ENCODE measurements around the gene ZNF850.
"Not testable (repeated sequence)": the region's sequence is repeated elsewhere in the genome, so short reads cannot be mapped to it uniquely, and the experiment has no call there.

ZNF850 gene

GRCh38 chr19:36772311-36773222 is at the start of gene ZNF850:
TSS of gene ZNF850 (minus strand) at chr19:36772807. CDS start at chr19:36762606, 10,201 bp downstream.
- DNase-seq = peak; percentile 56 to 88

DNA sequence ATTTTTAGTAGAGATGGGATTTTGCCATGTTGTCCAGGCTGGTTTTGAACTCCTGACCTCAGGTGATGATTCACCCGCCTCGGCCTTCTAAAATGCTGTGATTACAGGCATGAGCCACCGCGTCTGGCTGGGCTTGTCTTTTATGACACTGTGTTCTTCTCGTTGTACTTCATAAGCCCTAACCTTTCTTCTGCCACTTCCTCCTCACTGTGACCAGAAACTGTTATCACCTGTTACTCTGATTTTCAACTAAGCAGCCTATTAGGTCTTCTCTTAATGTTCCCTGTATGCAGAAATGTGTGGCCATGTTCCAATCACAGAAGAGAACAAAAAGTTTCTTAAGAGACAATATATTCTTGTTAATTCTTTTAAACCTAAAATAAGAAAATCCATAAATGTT is 49.2 kb upstream of the ZNF850 start:
- DNase-seq = no peak

GRCh38 chr19:36819130-36819630 is 46.6 kb upstream of the ZNF850 start:
- DNase-seq = no peak

- no peak for DNase-seq
Observed at GRCh38 chr19:36807029-36807428, 34.4 kb upstream of the ZNF850 start.

DNA sequence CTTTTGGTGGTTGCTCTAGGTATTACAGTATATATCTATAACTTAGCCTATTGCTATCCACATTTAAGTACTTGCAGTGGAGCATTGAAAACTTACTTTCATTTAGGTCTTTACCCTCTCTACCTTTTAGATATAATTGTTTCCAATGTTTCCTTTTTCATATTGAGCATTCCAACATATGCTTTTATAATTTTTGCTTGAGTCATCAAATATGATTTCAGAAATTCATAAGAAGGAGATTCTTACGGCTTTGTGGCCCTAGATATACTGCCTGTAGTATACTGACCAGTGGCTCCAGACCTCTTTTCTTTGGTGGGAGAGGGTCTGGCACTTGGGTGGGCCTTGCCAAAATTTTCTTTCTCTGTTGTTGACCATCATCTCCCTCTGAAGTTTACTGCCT is 32.8 kb upstream of the ZNF850 start:
- DNase-seq = no peak

- DNase-seq = no peak
Observed at GRCh38 chr19:36797786-36798108, 25.1 kb upstream of the ZNF850 start.

- no peak for DNase-seq
Observed at GRCh38 chr19:36796714-36796992, 24.0 kb upstream of the ZNF850 start.

- DNase-seq = not testable (repeated sequence)
Observed at GRCh38 chr19:36791420-36792141, 19.0 kb upstream of the ZNF850 start.

- DNase-seq = no peak
Observed at GRCh38 chr19:36775768-36776167, 3.2 kb upstream of the ZNF850 start.

GRCh38 chr19:36773223-36773579 is 594 bp upstream of the ZNF850 start:
- DNase-seq = no peak

DNA sequence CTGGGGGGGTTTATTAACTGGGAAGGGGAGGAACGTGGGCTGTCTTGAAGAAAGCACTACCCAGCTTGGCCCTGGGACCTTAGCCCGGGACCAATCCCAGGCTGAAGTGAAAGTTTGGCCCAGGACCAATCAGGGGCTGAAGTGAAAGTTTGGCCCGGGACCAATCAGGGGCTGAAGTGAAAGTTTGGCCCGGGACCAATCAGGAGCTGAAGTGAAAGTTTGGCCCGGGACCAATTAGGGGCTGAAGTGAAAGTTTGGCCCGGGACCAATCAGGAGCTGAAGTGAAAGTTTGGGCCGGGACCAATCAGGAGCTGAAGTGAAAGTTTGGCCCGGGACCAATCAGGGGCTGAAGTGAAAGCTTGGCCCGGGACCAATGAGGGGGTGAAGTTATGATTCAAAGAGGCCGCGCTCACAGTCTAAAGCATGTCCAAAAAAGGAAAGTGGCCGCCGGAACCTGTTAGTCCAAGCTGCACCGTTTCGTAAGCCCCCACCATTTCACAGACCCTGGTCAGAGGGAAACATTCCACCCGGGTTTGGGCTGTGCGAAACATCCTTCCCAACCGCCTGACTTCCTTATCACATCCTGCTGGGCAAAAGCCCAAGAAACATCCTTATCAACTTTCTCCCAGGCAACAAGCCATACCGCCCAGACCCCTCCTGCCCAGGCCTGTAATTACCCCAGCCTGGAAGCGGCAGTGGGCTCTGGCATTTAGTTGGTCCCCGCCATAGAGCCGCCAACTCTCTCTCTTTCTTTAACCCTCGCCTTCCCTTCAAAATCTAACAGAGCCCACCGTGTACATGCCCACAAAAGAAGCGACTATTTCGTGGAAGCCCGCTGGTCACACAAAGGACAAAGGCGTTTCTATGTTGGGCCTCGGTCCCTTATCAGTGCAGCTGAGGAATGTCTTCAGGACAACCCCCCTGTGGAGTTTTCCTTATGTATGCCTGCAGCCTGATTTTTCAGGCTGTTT is 1.1 kb downstream of the ZNF850 start:
- DNase-seq = peak; percentile 11 to 35

GRCh38 chr19:36750066-36750691 is 22.4 kb downstream of the ZNF850 start:
- DNase-seq = no peak

DNA sequence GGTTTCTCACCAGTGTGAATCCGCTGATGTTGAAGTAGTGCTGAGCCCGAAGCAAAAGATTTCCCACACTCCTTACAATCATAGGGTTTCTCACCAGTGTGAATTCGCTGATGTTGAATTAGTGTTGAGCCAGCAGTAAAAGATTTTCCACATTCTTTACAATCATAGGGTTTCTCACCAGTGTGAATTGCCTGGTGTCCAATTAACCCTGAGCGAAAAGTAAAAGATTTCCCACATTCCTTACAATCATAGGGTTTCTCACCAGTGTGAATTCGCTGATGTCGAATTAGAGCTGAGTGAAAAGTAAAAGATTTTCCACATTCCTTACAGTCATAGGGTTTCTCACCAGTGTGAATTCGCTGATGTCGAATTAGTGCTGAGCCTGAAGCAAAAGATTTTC is 23.0 kb downstream of the ZNF850 start:
- DNase-seq = not testable (repeated sequence)

- DNase-seq = no peak
Observed at GRCh38 chr19:36748431-36749275, 24.0 kb downstream of the ZNF850 start.

DNA sequence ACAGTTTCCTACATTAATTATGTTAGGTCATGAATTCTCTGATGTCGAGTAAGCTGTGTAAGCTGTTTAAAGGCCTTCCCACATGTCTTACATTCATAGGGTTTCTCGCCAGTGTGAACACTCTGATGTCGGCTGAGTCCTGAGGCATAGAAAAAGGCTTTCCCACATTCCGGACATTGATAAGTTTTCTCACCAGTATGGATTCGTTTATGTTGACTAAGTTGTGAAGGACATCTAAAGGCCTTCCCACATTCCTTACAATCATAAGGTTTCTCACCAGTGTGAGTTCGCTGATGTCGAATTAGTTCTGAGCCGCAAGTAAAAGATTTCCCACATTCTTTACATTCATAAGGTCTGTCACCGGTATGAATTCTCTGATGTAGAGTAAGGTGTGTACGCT is 24.9 kb downstream of the ZNF850 start:
- DNase-seq = no peak

DNA sequence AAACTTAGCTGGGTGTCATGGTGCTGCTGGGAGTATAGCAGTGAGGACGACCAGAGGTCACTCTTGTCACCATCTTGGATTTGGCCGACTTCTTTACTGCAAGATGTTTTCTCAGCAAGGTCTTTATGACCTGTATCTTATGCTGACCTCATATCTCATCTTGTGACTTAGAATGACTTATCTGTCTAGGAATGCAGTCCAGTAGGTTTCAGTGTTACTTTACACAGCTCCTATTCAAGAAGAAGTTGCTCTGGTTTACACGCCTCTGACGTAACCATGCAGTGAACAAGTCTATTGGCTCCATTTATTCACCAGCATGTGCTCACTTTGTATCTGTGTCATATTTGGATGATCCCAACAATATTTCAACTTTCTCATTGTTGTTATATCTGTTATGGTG is 26.7 kb downstream of the ZNF850 start:
- DNase-seq = no peak

- DNase-seq = not testable (repeated sequence)
Observed at GRCh38 chr19:36736166-36736565, 36.4 kb downstream of the ZNF850 start.

DNA sequence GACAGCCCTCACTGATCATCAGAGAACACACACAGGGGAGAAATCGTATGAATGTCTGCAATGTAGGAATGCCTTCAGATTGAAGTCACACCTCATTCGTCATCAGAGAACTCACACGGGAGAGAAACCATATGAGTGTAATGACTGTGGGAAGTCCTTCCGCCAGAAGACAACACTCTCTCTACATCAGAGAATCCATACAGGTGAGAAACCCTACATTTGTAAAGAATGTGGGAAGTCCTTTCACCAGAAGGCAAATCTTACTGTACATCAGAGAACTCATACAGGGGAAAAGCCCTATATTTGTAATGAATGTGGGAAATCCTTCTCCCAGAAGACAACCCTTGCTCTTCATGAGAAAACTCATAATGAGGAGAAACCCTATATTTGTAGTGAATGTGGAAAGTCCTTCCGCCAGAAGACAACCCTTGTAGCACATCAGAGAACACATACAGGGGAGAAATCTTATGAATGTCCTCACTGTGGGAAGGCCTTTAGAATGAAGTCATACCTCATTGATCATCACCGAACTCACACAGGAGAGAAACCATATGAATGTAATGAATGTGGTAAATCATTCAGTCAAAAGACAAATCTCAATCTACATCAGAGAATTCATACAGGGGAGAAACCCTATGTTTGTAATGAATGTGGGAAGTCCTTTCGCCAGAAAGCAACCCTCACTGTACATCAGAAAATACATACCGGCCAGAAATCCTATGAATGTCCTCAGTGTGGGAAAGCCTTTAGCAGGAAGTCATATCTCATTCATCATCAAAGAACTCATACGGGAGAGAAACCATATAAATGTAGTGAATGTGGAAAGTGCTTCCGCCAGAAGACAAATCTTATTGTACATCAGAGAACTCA is 52.7 kb downstream of the ZNF850 start:
- no peak for DNase-seq

DNA sequence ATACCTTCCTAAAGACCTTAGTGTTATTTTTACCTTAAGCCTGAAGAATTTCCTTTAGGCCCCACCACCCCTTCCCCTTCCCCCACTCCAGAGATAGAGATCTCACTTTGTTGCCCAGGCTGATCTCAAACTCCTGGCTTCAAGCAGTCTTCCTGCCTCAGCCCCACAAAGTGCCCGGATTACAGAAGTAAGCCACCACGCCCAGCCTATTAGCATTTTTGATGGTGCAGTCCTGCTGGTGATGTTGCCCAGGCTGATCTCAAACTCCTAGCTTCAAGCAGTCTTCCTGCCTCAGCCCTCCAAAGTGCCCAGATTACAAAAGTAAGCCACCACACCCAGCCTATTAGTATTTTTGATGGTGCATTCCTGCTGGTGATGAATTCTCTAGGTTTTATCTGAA is 63.2 kb downstream of the ZNF850 start:
- DNase-seq = no peak

DNA sequence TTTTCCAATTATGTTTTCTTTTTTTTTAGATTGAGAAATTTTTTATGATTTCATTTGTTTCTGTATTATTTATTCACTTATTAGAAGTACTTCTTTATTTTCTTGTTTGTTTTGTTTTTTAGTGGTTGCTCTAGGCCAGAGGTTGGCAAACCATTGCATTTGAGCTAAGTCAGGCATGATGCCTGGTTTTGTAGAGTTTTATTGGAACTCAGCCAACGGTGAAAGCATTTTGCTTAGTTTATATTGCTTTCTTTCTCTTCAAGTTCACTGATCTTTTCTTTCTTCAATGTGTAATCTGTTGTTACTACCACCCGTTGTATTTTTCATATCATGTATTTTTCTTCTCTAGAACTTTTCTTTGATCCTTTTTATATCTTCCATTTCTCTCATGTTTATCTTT is 65.5 kb downstream of the ZNF850 start:
- DNase-seq = no peak

GRCh38 chr19:36688058-36688457 is 84.5 kb downstream of the ZNF850 start:
- DNase-seq = no peak

Data from SW 1271 (cell line).